H1 (cell line): ENCODE results near the gene COL9A2.

Experiments
- ASH2L ChIP-seq: fragments of 200-600, 300-600 bp; sonication (generic); IDR thresholded peaks from one replicate; pipeline ENCODE4 v1.7.1; 2017; ENCODE audit warnings: low read length
- CEBPB ChIP-seq: IDR thresholded peaks from 2 replicates; pipeline ENCODE4 v1.6.1; 2012; ENCODE audit warnings: low read depth, low read length
- GABPA ChIP-seq: IDR thresholded peaks from 2 replicates; pipeline ENCODE4 v1.6.1; 2011; ENCODE audit warnings: mild to moderate bottlenecking, low read length, moderate library complexity, borderline replicate concordance; ENCODE audit not compliant: insufficient read depth
- GTF2F1 ChIP-seq: IDR thresholded peaks from 2 replicates; pipeline ENCODE4 v1.6.1; 2012; ENCODE audit warnings: low read depth, low read length, improper control_type of control experiment, borderline replicate concordance
- JUND ChIP-seq: IDR thresholded peaks from 2 replicates; pipeline ENCODE4 v1.6.1; 2011; ENCODE audit warnings: mild to moderate bottlenecking, improper control_type of control experiment, low read length
- SUZ12 ChIP-seq: fragments of 200-600 bp; sonication (generic); IDR thresholded peaks from 2 replicates; pipeline ENCODE4 v1.6.1; 2012; ENCODE audit warnings: mild to moderate bottlenecking, inconsistent platforms, low read length, moderate library complexity, mixed read lengths
- TBP ChIP-seq: IDR thresholded peaks from 2 replicates; pipeline ENCODE4 v1.6.1; 2011; ENCODE audit warnings: low read depth, low read length, improper control_type of control experiment
- YY1 ChIP-seq: IDR thresholded peaks from 2 replicates; pipeline ENCODE4 v1.6.1; 2011; ENCODE audit warnings: low read depth, mild to moderate bottlenecking, low read length
- TF ChIP-seq, protein P1 (sequence below), 3 experiments: IDR thresholded peaks; 1 replicate in 2 of 3; 2 replicates in 1 of 3; pipeline versions ENCODE4 v1.5.1 to v1.6.1; 2011; ENCODE audit warnings: low read length in 3 of 3, mild to moderate bottlenecking in 3 of 3, inconsistent platforms in 2 of 3, low read depth in 1 of 3, moderate library complexity in 1 of 3; ENCODE audit not compliant: insufficient read depth in 1 of 3; ENCODE audit errors: control extremely low read depth in 1 of 3

DNA sequence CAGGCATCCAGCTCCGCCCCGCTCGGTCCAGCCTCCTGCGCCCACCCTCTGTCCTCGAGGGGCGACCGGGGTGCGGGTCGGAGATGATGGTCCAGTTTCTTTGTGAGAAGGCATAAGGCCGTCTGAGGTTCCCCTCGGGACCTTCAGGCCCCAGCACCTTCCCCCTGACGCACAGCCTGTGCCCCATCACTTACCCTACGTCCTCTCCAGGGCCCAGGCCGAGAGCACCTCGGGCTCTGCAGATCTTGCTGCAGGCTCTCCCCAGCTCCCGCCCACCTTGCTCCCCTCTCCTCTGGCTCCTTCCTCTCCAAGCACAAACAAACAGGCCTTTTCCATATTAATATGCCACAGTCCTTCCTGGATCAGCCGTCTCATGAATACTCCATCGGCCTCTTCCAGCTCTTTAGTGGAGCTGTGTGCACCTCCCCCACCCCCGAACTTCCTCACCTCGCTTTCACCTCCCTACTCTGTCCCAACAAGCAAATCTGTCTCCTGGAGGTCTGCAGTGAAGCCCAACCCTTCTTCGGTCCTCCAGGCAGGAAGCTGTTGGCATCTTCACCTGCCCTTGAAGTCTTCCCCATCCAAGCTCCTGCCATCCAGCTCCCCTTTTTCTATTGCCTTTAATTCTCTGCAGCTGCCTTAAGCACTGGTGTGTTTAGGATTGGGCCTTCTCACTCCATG is 448 bp upstream of the COL9A2 start:
- TF ChIP-seq TBP (no peak), JUND (no peak), YY1 (no peak), GTF2F1 (no peak), GABPA (no peak), CEBPB (no peak), SUZ12 (no peak), ASH2L (no peak)
- TF ChIP-seq, protein P1, sequence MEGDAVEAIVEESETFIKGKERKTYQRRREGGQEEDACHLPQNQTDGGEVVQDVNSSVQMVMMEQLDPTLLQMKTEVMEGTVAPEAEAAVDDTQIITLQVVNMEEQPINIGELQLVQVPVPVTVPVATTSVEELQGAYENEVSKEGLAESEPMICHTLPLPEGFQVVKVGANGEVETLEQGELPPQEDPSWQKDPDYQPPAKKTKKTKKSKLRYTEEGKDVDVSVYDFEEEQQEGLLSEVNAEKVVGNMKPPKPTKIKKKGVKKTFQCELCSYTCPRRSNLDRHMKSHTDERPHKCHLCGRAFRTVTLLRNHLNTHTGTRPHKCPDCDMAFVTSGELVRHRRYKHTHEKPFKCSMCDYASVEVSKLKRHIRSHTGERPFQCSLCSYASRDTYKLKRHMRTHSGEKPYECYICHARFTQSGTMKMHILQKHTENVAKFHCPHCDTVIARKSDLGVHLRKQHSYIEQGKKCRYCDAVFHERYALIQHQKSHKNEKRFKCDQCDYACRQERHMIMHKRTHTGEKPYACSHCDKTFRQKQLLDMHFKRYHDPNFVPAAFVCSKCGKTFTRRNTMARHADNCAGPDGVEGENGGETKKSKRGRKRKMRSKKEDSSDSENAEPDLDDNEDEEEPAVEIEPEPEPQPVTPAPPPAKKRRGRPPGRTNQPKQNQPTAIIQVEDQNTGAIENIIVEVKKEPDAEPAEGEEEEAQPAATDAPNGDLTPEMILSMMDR (IDR thresholded peaks at IDR 0.05; ENCODE audit: control extremely low read depth in 1 of 3, insufficient read depth in 1 of 3, low read depth in 1 of 3, low read length in 3 of 3), result no peak
